K562 (cell line): ENCODE results near the gene LSS. TPM values are rescaled to one million over a fixed set of nuclear protein-coding genes. Genes with fewer than 3 reads are reported as not detected.

Experiments used
- CAMTA2 ChIP-seq: fragments of 250-450 bp; sonication (Bioruptor Pico); conservative IDR thresholded peaks from 2 replicates; pipeline ENCODE4 v1.5.1; 2022
- FIP1L1 ChIP-seq: fragments of 200-400 bp; formaldehyde crosslinking; IDR thresholded peaks from 2 replicates; pipeline ENCODE4 v1.6.1; 2018; ENCODE audit warnings: mild to moderate bottlenecking, low read depth, low read length; ENCODE audit not compliant: poor library complexity, severe bottlenecking
- IRF1 ChIP-seq: sonication (generic); formaldehyde crosslinking; IDR thresholded peaks from 2 replicates; pipeline ENCODE4 v1.8.0; 2022; ENCODE audit warnings: missing genetic modification reagents, mild to moderate bottlenecking, borderline replicate concordance
- KLF1 ChIP-seq: fragments of 450-650 bp; IDR thresholded peaks from 2 replicates; pipeline ENCODE4 v1.6.1; 2016; ENCODE audit warnings: missing genetic modification characterization, missing compliant biosample characterization
- MCM2 ChIP-seq: fragments of 450-650 bp; IDR thresholded peaks from 2 replicates; pipeline ENCODE4 v1.6.1; 2017; ENCODE audit warnings: low read depth, mild to moderate bottlenecking
- NR0B1 ChIP-seq: fragments of 450-650 bp; IDR thresholded peaks from one replicate; pipeline ENCODE4 v1.6.1; 2018; ENCODE audit warnings: mild to moderate bottlenecking, moderate library complexity; ENCODE audit not compliant: partially characterized antibody
- PHF20 ChIP-seq: fragments of 450-650 bp; IDR thresholded peaks from 2 replicates; pipeline ENCODE4 v1.6.1; 2018; ENCODE audit not compliant: partially characterized antibody
- POLR2B ChIP-seq: fragments of 450-650 bp; IDR thresholded peaks from 2 replicates; pipeline ENCODE4 v1.6.1; 2018; ENCODE audit warnings: low read depth; ENCODE audit not compliant: partially characterized antibody
- RB1 ChIP-seq: fragments of 450-650 bp; IDR thresholded peaks from 2 replicates; pipeline ENCODE4 v1.6.1; 2017; ENCODE audit warnings: low read depth, mild to moderate bottlenecking
- VEZF1 ChIP-seq: fragments of 200-800 bp; sonication (Bioruptor generic); IDR thresholded peaks from 2 replicates; pipeline ENCODE4 v1.6.1; 2017; ENCODE audit warnings: missing genetic modification characterization, missing compliant biosample characterization
- ZBTB11 ChIP-seq, 3 experiments: fragments of 200-800 bp in 1 of 3; fragments of 250-450 bp in 1 of 3; fragments of 450-650 bp in 1 of 3; sonication (Bioruptor Pico) in 1 of 3; sonication (Bioruptor generic) in 1 of 3; formaldehyde crosslinking in 1 of 3; IDR thresholded peaks; 2 replicates each; pipeline versions ENCODE4 v1.6.1 to v1.8.0; 2016 to 2022; ENCODE audit warnings: mild to moderate bottlenecking in 2 of 3, missing genetic modification characterization in 2 of 3, missing compliant biosample characterization in 1 of 3, moderate library complexity in 1 of 3
- ZNF639 ChIP-seq, 2 experiments: fragments of 200-800 bp in 1 of 2; sonication (Bioruptor generic) in 1 of 2; sonication (generic) in 1 of 2; formaldehyde crosslinking in 1 of 2; IDR thresholded peaks in 1 of 2; conservative IDR thresholded peaks in 1 of 2; 2 replicates each; pipeline versions ENCODE4 v1.5.0 to v1.6.1; 2016 to 2020; ENCODE audit warnings: missing compliant biosample characterization in 1 of 2, missing genetic modification characterization in 1 of 2, missing genetic modification reagents in 1 of 2
- polyA plus RNA-seq, 8 experiments: library from polyadenylated mRNA; depleted of rRNA in 4 of 8; stranded (reverse) in 5 of 8; unstranded in 3 of 8; fragments of >200 nt; fragmentation: Nextera tagmentation in 2 of 8; fragmentation: Illumina TruSeq in 1 of 8; extraction: Ambion mirVana in 2 of 8; extraction: Trizol in 1 of 8; gene quantifications; 2 replicates each; pipeline versions ENCODE4 v1.2.1 to v1.2.3, GENCODE V29; 2011 to 2014; ENCODE audit warnings: inconsistent platforms in 1 of 8, missing spikeins in 1 of 8
- total RNA-seq, 7 experiments: library from RNA; depleted of rRNA in 6 of 7; stranded (reverse); fragments of >200 nt in 6 of 7; fragmentation: Illumina TruSeq in 2 of 7; extraction: Trizol in 2 of 7; gene quantifications; 2 replicates each; pipeline versions ENCODE4 v1.2.1 to v1.2.3, GENCODE V29; 2011 to 2021; ENCODE audit warnings: low replicate concordance in 1 of 7

Gene LSS
- total and polyA plus RNA-seq, 9 of the 15 experiments (the other 6 are each of a cell fraction or from before 2014, with no cell fraction given) = 2.2 to 89.5 (median 37.4) TPM

DNA sequence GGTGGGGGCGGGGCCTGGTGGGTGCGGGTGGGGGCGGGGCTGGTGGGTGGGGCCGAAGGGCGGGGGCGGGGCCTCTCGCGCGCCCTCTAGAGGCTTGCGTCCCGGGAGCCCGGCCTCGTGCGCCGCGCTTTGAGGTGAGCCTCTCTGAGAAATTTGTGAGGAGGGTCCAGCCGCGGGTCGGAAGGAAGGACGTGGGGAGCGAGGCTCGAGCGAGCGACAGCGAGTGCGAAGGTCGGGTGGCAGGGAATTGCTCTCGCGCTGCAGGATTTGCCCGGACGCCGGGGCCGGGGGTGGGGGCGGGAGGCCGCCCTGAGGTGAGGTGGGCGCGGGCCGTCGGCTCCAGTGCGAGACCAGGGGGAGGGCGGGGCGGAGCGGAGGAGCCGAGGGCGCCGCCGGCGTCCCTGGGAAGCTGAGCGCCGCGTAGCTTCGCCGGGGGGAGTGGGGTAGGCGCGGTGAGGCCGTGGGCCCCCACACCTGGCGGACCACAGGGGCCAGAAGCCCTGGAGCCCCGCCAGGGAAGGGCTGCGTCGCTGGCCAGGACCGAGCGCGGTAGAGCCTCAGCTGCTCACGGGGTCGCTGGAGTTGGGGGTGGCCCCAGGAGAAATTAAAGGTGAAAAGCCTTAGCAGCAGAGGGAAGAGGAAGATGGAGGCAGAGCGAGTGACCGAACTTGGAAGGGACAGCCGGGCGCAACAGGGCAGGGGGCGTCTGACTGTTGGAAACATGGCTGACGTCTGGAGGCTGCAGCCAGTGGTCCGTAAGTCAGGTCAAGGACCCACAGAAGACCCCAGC is 754 bp upstream of the LSS start (continued):
- TF ChIP-seq VEZF1 (peak; percentile 98), FIP1L1 (peak; percentile 32), ZNF639 (CRISPR knock-in tag; conservative IDR thresholded peaks at IDR 0.05 in 1 of 2, IDR thresholded peaks at IDR 0.05 in 1 of 2) (peak in 1 of 2 experiments; percentile 52; a peak in 1 of 4 replicates), ZBTB11 (CRISPR knock-in tag; IDR thresholded peaks at IDR 0.05) (peak in 1 of 3 experiments; percentile 22; a peak in 1 of 6 replicates), CAMTA2 (CRISPR knock-in tag) (no peak), KLF1 (tag) (no peak), POLR2B (peak; percentile 59), IRF1 (CRISPR knock-in tag) (no peak), MCM2 (no peak), NR0B1 (no peak), PHF20 (peak; percentile 35), RB1 (peak; percentile 31; the same call in 1 of the 2 replicates)
